Measurements from ENCODE around the gene RFC4. TPM values are rescaled to one million over a fixed set of nuclear protein-coding genes. Genes with fewer than 3 reads are reported as not detected.

RFC4 gene
- total and polyA plus RNA-seq, 2 of the 13 experiments (the other 11 are each of a cell fraction or from before 2014, with no cell fraction given): 18.5 to 103 TPM

DNA sequence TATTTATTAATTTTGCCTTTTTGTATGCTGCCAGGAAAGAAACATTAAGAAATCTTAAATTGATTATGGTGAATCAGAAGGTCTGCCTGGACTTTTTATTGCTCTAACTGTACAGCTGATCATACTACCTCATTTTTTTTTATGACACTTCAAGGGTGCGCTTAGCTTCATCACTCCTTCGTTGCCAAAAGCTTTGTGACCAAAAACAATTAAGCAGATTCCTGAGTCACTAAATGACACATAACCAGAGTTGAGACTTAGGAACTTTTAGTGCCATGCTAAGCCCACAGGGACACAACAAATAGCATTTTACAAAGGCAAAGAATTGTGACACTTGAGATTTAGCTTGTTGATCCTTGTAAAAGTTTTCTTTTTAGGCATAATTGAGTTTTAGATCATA, 41.2 kb upstream of the RFC4 start:
- Histone ChIP-seq H3K9ac (ENCODE audit: insufficient read depth, low read depth, low read length) (no peak overlapping the region), H3K4me1 (ENCODE audit: insufficient read depth, low read length) (peaks cover 10% of the 10 kb centered on the region), H3K4me2 (ENCODE audit: low read depth, low read length) (no peak overlapping the region), H3K79me2 (ENCODE audit: insufficient read depth, low read length) (no peaks in the 10 kb centered on the region), H3K9me3 (ENCODE audit: low read length) (no peaks in the 10 kb centered on the region), H3K27ac (ENCODE audit: extremely low read length, insufficient read depth, low read length) (no peak overlapping the region), H4K20me1 (ENCODE audit: insufficient read depth, low read length) (no peaks in the 10 kb centered on the region), H3K27me3 (ENCODE audit: control insufficient read depth in 1 of 2, insufficient read depth in 2 of 2, low read length in 2 of 2) (peaks cover 3 to 12% of the 10 kb centered on the region in 2 experiments; a peak in 2 of 5 replicates), H3K36me3 (replicated peaks in 1 of 2; ENCODE audit: control insufficient read depth in 1 of 2, insufficient read depth in 2 of 2, low read length in 2 of 2) (no peaks in the 10 kb centered on the region), H3K4me3 (replicated peaks in 1 of 3; ENCODE audit: insufficient read depth in 1 of 3, low read depth in 2 of 3, low read length in 3 of 3) (no peak overlapping the region), H2AFZ (ENCODE audit: low read length) (no peak overlapping the region)
- CTCF ChIA-PET (ENCODE audit: low intra/inter-chr PET ratio, low total read pairs): no interaction called here
- BruUV-seq (replicated peaks): no TSS peak
- 57% methylated on average over 2 of the region's 2 CpGs for WGBS (ENCODE audit: low lambda C conversion rate)
- POLR2A ChIA-PET: no interaction called here
- FAIRE-seq (no peak), ATAC-seq (no peak), DNase-seq (ENCODE audit: low spot score) (no peak)
- intact Hi-C loops (cut with micrococcal nuclease; ENCODE audit: unreplicated experiment): loop anchor here (5.0 kb wide), 1 partner anchor 305 kb away; no protein-coding TSS in a partner anchor
- in situ Hi-C loops (cut with HindIII; ENCODE audit: extremely low pct_ligation_motif_present, low pct_unique_long_range_greater_than_20kb): no loop called here
- TF ChIP-seq CENPX (CRISPR knock-in tag; IDR thresholded peaks at IDR 0.05) (no peak), NFIC (IDR thresholded peaks at IDR 0.05; ENCODE audit: low read length) (no peak), ZSCAN9 (CRISPR knock-in tag; IDR thresholded peaks at IDR 0.05; ENCODE audit: borderline replicate concordance) (no peak), HOXA5 (CRISPR knock-in tag; IDR thresholded peaks at IDR 0.05) (no peak), NCOA2 (CRISPR knock-in tag; IDR thresholded peaks at IDR 0.05) (no peak), BHLHE40 (IDR thresholded peaks at IDR 0.05; ENCODE audit: low read length) (no peak), ZNF577 (CRISPR knock-in tag; IDR thresholded peaks at IDR 0.05; ENCODE audit: borderline replicate concordance, low read depth) (no peak), ZBTB21 (CRISPR knock-in tag; IDR thresholded peaks at IDR 0.05) (no peak), SALL2 (CRISPR knock-in tag; IDR thresholded peaks at IDR 0.05) (no peak), ZNF703 (CRISPR knock-in tag; IDR thresholded peaks at IDR 0.05; ENCODE audit: borderline replicate concordance) (no peak)
- TF ChIP-seq, protein P1, sequence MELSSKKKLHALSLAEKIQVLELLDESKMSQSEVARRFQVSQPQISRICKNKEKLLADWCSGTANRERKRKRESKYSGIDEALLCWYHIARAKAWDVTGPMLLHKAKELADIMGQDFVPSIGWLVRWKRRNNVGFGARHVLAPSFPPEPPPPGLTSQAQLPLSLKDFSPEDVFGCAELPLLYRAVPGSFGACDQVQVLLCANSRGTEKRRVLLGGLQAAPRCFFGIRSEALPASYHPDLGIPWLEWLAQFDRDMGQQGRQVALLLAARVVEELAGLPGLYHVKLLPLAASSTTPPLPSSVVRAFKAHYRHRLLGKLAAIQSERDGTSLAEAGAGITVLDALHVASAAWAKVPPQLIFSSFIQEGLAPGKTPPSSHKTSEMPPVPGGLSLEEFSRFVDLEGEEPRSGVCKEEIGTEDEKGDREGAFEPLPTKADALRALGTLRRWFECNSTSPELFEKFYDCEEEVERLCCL (CRISPR knock-in tag; IDR thresholded peaks at IDR 0.05; ENCODE audit: borderline replicate concordance): no peak

All from HepG2 (cell line).